Measurements from ENCODE around the gene SLC11A2.

The SLC11A2 gene

DNA sequence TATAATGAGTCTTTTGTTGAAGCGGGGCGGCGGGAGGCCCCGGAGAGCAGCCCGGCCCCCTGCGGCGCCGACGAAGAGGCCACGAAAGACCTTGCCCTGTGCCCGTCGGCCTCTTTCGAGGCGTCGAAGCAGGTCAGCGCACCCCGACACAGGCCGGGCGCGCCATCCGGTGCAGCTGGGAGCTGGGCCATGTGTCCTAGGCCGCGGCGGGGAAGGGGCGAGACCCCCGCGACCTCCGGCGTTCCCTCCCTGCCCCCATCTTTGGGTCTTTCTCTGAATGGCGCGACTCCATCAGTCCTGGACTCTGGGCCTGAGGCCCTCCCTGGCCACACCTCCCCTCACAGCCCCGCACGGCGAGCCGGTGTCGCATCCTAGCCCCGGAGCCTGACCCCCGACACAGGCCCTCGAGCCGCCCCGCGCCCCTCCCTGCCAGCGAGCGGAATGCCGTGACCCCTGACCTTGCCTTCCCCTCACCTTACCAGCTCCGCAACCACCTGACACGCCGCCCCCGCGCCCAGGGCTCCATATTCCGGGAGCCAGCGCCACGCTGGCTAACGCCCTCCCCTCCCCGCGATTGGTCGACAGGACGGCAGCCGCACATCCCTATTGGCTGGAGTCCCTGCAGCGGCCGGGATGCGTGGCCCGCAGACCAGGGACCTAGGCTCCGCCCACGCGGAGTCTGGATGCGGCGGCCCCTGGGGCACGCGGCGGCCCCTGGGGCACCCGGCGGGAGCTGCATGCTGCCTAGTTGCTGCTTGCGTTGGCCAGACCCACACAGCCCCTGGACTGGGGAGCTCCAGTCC is at the start of gene SLC11A2:
Gene SLC11A2 (minus strand): TSS at position 549 of the 803 bp plus-strand sequence. CDS start 15,656 bp downstream, outside the sequence.
- peak; percentile 97 for DNase-seq (ENCODE audit: low spot score)

DNA sequence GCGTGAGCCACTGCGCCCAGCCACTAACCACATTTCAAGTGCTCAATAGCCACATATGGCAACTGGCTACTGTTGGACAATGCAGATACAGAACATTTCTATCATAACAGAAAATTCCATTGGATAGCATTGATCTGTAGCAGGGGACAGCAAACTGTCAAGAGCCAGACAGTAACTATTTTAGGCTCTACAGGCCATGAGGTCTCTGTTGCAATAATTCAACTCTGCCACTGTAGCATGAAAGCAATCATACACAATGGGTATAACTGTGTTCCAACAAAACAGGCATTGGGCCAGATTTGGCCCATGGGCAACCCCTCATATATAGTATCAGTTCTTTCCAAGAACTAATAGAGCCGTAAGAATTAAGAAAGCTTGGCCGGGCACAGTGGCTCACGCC is 49.2 kb upstream of the SLC11A2 start:
- no peak for DNase-seq (ENCODE audit: low spot score)

DNA sequence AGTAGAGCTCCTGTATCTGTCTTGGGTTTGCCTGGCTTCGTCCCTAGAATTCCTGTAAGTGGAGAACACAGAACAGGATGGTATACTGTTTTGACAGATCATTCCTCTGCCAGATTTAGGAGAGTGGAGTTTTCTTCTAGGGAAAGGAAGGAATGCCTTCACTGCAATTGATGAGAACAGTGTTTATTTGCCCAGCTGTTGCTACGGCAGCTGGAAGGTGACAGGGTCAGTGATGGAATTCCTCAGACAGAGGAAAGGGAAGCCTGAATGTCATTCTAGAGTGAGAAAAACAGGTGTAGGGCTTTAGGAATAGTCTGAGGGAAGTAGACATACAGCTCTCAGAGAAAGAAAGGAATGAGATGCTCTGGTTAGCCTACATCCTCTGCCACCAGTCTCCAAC is 45.5 kb upstream of the SLC11A2 start:
- DNase-seq (ENCODE audit: low spot score) = no peak

DNA sequence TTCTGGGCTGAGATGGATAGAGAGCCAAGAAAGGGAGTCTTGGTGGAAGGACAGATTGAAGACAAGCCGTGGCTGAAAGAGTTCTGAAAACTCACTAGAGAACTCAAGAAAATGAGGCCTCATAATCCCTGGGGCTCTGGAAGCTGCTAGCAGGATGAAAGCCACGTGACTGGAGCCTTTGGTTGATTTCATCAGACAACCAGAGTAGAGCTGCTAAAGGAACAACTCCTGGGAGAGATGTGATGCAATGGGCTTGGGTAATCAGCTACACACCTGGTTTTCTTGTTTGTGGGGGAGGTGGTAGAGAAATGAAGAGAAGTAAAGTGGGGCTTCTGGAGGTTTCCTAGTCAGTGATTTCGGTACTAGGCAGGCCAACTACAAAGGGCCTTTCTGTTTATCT is 43.8 kb upstream of the SLC11A2 start:
- DNase-seq (ENCODE audit: low spot score) = no peak

DNA sequence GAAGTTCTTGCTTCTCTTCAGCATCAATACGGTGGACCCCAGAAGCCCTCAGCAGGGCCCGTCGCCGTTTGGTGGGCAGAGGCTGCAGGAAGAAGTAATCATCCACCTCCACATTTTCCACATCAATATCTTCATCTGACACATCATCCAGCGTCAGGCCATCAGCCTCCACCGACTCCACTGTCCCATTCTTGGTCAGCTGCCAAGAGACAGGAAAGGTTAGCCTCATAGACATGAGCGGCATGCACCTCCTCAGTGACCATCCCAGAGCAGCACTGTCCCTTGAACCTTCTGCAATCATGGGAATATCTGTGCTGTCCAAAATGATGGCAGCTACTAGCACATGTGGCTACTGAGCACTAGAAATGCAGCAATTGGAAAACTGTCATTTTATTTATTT is 41.6 kb upstream of the SLC11A2 start:
- no peak for DNase-seq (ENCODE audit: low spot score)

DNA sequence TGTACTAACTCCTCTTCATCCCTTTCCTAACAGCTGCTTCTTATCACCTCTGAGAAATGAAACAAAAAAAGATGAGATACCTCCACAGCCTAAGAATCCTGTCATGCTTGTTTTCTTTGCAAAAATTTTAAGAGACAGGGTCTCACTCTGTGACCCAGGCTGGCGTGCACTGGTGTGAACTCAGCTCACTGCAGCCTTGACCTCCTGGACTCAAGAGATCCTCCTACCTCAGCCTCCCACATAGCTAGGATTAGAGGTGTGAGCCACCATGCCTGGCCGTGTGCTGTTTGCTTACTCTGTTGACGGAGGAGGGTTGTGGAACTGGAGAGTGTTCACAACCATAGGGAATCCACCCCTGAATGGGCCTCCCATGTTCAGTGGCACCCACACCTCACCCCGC is 41.0 kb upstream of the SLC11A2 start:
- DNase-seq (ENCODE audit: low spot score) = no peak

DNA sequence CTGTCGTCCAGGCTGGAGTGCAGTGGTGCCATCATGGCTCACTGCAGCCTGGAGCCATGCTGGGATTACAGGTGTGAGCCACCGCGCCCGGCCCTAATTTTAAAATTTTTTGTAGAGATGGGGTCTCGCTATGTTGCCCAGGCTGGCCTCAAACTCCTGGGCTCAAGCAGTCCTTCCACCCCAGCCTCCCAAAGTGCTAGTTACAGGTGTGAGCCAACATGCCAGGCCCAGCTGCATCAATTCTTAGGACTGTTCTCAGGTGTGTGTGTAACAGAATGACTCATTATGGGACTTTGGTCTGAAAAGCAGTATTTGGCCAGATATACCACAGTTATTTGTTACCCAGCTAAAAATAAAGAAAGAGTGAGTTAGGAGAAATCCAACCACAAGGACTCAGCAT is 39.3 kb upstream of the SLC11A2 start:
- no peak for DNase-seq (ENCODE audit: low spot score)

DNA sequence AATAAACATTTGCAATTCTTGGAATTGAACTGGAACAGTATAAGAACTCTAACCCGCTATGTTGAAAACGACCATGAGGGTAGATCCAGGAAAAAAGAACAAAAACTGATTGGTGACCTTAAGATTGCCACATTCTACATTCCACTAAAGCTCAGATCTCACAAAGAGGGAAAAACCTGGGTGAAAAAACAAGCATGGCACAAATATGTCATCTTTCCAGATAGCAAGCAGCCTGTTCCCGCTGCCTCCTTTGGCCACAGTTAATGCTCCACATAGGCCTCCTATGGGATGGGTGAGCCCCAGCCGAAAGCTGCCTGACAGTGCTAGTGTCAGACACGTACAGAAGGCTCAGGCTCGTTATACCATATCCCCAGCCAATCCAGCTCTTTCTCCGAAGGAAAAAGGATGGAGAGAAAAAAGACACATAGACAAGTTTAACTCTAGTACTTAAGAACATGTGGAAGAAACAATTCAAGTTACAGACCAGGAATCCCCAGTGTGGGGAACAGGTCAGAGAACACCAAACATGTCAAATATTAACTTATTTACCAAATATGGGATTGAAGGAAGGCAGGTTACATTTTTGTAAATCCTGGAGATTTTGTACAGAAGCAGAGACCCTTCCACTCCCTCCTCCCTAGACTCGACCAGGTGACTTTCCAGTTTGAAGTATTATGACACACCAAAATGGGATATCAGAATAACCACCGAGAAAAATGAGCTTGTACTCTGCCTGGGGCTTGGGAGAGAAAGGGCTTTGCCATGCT is 36.6 kb upstream of the SLC11A2 start:
- no peak for DNase-seq (ENCODE audit: low spot score)

DNA sequence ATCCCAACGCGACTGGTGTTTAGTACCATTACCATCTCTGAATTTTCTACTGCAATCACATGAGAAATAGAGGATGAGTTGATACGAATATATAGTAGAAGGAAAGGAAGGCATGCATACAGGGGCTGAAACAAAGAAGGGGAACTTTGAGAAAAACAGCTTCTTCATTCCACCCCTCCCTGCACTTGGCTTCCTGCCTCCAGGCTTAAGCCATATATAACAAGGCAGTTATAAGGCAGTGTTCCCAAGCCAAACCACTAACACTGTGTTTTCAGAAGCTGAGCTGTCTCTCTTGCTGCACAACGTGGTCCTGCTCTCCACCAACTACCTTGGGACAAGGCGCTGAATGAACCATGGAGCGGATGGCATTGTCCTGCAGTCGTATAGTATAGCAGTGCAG is 32.9 kb upstream of the SLC11A2 start:
- DNase-seq (ENCODE audit: low spot score) = no peak

DNA sequence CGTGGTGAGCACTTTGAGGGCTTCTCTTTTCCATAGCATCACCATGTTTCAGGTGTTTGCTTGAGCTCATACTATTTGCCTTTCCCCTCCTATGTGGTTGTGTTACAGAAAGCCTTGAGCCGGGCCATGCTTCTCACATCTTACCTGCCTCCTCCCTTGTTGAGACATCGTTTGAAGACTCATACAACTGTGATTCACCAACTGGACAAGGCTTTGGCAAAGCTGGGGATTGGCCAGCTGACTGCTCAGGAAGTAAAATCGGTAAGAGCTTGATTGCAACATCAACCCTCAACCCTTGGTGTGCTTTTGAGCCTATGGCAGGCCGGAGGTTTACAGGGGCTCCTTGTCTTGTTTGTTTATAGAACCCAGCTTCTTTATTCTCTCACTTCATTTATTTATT is 30.1 kb upstream of the SLC11A2 start:
- DNase-seq (ENCODE audit: low spot score) = no peak

DNA sequence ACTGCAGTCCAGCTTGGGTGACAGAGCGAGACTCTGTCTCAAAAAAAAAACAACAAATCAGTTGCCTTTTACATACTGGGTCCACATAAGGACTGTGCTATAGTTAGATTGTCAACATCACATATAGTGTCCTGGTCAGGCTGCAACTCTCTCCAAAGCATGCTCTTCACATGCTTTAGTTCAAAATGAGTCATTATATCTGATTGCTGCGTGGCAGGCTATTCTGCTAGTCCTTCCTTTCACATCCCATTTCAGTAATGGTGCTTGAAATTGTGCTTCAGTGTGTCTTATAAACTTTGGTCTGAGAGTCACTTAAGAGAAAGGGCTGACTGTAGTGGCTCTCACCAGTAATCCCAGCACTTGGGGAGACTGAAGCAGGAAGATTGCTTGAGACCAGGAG is 28.9 kb upstream of the SLC11A2 start:
- DNase-seq (ENCODE audit: low spot score) = no peak

DNA sequence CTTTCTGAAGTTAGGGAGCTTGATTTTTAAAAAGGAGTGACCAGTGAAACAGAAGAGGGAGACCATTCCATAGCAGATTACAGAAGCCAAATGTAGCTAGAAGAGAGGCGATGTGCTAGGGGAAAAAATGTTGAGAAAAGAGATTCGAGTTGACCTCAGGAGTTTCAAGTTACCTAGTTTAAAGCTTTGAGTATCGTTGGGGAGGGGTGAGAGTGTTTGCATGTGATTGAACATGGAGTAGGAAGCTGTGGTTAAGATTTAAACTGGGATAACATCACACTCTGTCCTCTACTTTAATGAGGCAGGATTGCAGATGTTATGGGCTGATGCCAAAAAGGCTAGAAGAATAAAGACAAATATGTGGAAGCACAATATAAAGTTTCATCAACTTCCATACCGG is 25.6 kb upstream of the SLC11A2 start:
- DNase-seq (ENCODE audit: low spot score) = no peak

DNA sequence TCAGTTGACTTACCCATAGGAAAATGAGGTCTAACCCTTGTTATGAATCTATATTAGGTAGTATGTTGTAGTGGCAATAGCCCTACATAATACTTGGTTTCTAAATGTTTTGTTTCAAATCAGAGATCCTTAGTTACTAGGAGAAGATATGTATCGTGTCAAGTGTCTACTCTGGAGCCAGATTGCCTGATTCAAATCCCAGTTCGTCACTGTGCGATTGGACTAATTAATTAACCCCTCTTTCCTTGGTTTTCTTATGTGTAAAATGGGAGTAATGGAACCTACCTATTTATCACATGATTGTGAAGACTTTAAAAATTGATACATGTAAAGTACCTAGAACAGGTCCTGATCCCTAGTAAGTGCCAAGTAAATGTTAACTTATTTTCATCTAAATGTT is 23.3 kb upstream of the SLC11A2 start:
- DNase-seq (ENCODE audit: low spot score) = no peak

DNA sequence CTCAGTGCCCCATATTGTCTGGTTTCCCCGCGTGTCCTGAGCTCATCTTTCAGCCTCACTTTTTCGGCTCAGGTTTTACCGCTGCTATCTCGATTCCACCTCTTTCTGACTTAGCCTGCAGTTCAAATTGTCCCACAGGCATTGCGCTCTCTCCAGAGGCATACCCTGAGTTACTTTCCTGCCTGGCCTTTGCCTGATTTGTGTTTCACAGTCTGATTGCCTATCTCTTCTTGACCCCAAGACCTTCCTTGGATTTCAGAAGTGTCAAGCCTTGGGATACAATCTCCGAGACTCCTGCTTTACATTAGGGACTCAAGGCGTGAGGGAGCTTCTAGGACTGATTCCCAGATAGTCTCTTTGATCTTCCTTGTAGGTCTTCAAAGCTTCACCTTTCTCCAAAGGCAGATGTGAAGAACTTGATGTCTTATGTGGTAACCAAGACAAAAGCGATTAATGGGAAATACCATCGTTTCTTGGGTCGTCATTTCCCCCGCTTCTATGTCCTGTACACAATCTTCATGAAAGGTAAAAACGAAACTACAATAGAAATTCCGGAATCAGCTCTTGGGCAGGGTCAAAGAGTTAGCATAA is 22.6 kb upstream of the SLC11A2 start:
- no peak for DNase-seq (ENCODE audit: low spot score)

DNA sequence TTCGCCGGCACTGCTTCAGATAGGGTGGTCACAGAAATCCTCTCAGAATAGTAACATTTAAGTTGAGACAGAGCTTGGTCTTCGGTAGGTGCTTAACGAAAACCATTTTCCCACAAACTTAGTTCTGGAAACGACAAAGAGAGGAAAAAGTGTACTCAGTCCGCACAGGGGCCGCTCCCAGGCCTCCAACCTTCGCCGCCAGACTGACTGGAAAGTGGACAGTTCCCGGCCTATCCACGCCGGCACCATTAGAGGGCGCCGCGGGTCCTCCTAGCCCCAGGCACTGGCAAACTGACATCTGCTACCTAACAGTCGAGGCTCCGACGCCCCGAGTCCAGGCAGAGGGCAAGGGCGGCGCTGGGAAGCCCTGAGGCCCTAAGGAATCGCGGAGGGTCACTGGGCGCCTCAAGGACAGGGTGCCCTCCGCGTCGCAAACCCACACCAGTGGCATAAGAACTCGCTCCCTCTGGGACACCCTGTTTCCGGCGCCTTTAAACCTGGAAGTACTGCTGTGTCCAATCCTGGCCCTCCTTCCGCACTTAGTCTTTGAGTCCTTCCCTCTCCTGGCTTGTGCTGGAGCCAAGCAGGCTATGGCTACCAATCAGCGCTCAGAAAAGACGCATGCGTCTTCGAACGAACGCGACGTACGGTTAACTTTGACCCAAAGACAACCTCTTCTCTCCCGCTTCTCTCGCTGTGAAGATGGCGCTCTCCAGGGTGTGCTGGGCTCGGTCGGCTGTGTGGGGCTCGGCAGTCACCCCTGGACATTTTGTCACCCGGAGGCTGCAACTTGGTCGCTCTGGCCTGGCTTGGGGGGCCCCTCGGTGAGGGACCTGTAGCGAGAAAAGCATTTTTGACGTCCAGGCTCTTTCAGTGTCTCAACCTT is 21.7 kb upstream of the SLC11A2 start, which contains the start of gene LETMD1:
Gene LETMD1 (plus strand): TSS at position 673 of the 886 bp plus-strand sequence. CDS start 30 bp downstream, at position 703.
- peak; percentile 99 for DNase-seq (ENCODE audit: low spot score)

DNA sequence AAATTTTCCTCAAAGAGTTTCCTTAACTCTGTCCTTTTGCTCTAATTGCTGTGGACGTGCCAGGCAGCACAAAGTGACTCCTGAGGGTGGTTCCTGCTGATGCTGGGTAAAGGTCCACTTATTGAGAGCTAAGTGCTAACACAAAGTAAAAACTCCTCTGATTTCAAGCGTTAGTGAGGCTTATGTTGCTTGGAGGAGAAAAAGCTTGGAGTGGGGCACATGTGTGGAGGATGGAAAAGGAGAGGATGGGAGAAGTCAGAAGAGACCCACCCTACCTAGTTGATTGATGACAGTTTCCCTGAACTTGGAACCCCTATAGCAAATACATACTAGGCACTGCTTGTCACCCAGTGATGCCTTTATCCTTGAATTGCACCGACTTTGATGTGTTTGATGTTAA is 10.1 kb upstream of the SLC11A2 start:
- no peak for DNase-seq (ENCODE audit: low spot score)

DNA sequence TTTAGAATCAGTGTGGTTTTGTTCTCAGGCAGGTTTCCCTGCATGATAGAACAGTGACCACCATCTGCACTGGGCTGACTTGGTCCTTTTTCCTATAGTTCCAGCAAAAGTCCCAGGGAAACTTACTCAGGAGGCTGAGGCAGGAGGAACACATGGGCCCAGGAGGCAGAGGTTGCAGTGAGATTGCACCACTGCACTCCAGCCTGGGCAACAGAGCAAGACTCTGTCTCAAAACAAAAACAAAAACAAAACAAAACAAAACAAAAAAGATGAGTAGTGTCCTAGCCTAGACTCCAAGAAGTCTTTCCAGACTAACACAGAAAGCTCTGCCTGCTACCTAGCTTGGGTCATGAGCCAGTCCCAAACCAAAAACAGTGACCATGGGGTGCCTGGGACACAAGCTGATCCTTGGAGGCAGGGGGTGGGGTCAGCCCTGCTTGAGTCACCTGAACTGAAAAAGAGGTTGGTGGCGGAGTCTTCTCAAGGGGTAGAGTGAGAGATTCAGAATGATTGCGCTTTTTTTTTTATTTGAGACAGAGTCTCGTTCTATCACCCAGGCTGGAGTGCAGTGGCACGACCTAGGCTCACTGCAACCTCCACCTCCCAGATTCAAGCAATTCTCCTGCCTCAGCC is 7.4 kb upstream of the SLC11A2 start:
- DNase-seq (ENCODE audit: low spot score) = no peak

DNA sequence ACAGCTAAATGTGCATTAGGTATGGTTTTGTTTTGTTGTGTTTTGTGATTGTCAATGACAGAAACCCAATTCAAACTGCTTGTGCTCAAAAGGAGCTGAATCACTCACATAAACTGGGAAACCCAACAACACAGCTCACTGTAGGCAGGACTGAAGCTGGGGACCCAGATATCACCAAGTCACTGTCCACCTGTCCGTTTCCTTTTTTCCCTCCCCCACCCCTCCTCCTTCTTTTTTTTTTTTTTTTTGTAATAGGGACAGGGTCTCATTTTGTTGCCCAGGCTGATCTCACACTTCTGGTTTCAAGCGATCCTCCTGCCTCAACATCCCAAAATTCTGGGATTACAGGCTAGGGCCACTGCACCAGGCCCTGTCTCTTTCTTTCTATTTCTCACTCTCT is 6.9 kb upstream of the SLC11A2 start:
- no peak for DNase-seq (ENCODE audit: low spot score)

DNA sequence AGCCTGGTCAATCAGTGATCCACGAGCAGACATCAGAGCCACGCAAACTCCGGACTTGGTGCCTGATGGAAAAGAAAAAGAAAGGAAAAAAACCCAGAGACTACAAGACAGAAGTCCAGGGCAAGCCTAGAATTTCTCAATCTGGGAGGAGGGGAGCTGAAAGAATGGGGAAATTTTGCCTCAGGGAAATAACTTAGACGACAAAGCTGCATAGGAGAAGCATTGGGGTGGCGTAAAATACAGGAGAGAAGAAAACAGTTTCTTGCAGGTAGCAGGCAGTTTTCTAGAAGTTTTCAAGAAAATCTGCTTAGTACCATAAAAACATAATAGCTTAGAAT is 2.6 kb upstream of the SLC11A2 start:
- no peak for DNase-seq (ENCODE audit: low spot score)

DNA sequence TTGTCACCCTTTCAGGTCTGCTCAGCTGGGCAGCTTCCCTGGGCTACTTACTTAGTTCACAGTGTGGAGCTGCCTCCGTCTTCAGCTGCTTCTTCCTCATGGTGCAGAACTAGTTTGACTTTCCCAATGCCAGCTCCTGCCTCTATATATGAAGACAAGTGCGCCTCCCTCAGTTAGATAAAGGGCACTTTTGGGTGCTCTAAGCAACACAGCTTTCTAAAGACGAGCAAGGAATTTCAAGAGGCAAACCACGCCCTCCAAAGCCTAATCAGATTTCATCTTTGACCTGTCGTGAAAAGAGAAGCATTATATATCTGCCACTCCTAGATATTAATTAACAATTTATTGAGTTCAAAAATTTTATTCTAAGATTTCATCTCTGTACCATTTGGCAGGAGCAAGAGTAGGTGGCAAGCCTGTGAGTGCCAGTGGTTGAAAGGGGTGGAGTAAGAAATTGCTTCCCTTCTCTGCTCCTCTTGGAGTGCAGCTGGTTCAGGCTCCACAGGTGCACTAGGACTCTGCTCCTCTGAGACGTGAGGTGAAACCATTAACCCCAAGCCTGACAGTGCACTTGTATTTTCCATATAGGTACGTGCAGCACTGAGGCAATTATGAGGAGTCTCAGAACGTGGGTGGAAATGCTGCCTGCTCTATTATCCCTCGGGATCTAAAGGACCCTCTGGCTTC is 2.1 kb upstream of the SLC11A2 start:
- DNase-seq (ENCODE audit: low spot score) = peak; percentile 68

DNA sequence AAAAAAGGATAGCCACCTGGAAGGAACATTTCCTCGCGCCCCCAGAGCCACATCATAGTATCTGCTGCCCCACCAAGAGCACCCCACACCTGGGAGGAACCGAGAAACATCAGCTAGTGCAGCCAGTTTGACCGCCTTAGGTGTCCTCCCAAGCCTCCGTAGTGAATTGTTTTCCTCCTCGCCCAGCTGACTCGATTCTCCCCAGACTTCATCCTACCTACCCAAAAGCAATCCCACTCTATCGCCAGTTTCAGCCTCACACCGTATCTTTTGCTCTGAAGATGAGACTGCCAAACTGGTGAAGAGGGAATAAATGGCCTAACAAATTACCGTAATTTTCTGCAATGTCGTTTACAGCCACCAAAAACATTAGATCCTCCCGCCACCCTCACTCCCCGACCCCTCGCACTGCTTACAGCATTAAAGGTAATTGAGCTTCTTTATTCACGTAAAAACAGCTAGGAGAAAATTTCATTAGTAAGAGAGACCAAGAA is 1.2 kb upstream of the SLC11A2 start:
- no peak for DNase-seq (ENCODE audit: low spot score)
